WTC11 (cell line): Measurements from ENCODE around the gene TXN. TPM values are rescaled to one million over a fixed set of nuclear protein-coding genes. Genes with fewer than 3 reads are reported as not detected.

Experiments
- ATAC-seq: fragments of 200-7000 bp; cut with Tn5 transposase; 2 replicates; pipeline ENCODE4 v1.10.0; 2021; ENCODE audit warnings: mild to moderate bottlenecking, moderate library complexity
- CTCF ChIA-PET: fragments of 300-600 bp; sonication (Branson Sonifier 250); formaldehyde crosslinking; loops from one replicate; lab custom pipeline; 2021; ENCODE audit warnings: antibody characterized with exemption; lab: Charles Lee
- POLR2A ChIA-PET: fragments of 350-600 bp; sonication (Branson Sonifier 250); formaldehyde crosslinking; loops from one replicate; lab custom pipeline; 2021; ENCODE audit warnings: antibody characterized with exemption; lab: Charles Lee
- DNase-seq: peaks from one replicate; pipeline ENCODE4 v3.0.0; 2021; ENCODE audit warnings: low spot score
- H3K27ac Mint-ChIP-seq: 2 replicates; pipeline ENCODE4 v1.8.0; 2021; ENCODE audit warnings: mixed read lengths
- H3K27me3 Mint-ChIP-seq: 2 replicates; pipeline ENCODE4 v1.8.0; 2021; ENCODE audit warnings: low read depth, mild to moderate bottlenecking, moderate library complexity, mixed read lengths
- H3K36me3 Mint-ChIP-seq: 2 replicates; pipeline ENCODE4 v1.8.0; 2021; ENCODE audit warnings: mixed read lengths
- H3K4me1 Mint-ChIP-seq: 2 replicates; pipeline ENCODE4 v1.8.0; 2022; ENCODE audit warnings: mixed read lengths
- H3K4me3 Mint-ChIP-seq: 2 replicates; pipeline ENCODE4 v1.8.0; 2021; ENCODE audit warnings: mild to moderate bottlenecking, moderate library complexity, mixed read lengths
- H3K9me3 Mint-ChIP-seq: 2 replicates; pipeline ENCODE4 v1.8.0; 2021; ENCODE audit warnings: mixed read lengths
- AFF4 ChIP-seq: sonication (generic); formaldehyde crosslinking; IDR thresholded peaks from 2 replicates; pipeline ENCODE4 v1.8.1; 2023; ENCODE audit warnings: mild to moderate bottlenecking, missing genetic modification reagents, borderline replicate concordance
- ATF1 ChIP-seq: sonication (generic); formaldehyde crosslinking; IDR thresholded peaks from 2 replicates; pipeline ENCODE4 v1.8.1; 2023; ENCODE audit warnings: mild to moderate bottlenecking, moderate library complexity, missing genetic modification reagents
- CBFB ChIP-seq: sonication (generic); formaldehyde crosslinking; IDR thresholded peaks from 2 replicates; pipeline ENCODE4 v1.8.1; 2022; ENCODE audit warnings: mild to moderate bottlenecking, low read depth, missing genetic modification reagents
- GABPB1 ChIP-seq: sonication (generic); formaldehyde crosslinking; IDR thresholded peaks from 2 replicates; pipeline ENCODE4 v1.8.1; 2023; ENCODE audit warnings: mild to moderate bottlenecking, missing genetic modification reagents
- JAZF1 ChIP-seq: fragments of 250-450 bp; sonication (Bioruptor Pico); IDR thresholded peaks from 2 replicates; pipeline ENCODE4 v1.9.0; 2021; ENCODE audit warnings: moderate library complexity, mild to moderate bottlenecking, inconsistent platforms
- KAT7 ChIP-seq: sonication (generic); formaldehyde crosslinking; IDR thresholded peaks from 2 replicates; pipeline ENCODE4 v1.8.1; 2023; ENCODE audit warnings: missing genetic modification reagents, mild to moderate bottlenecking, borderline replicate concordance
- NFE2L1 ChIP-seq: sonication (generic); formaldehyde crosslinking; IDR thresholded peaks from 2 replicates; pipeline ENCODE4 v1.8.1; 2023; ENCODE audit warnings: missing genetic modification reagents
- PRRX2 ChIP-seq: fragments of 250-450 bp; sonication (Bioruptor Pico); IDR thresholded peaks from 2 replicates; pipeline ENCODE4 v1.8.0; 2021; ENCODE audit warnings: mild to moderate bottlenecking
- RORB ChIP-seq: fragments of 250-450 bp; sonication (Bioruptor Pico); IDR thresholded peaks from 2 replicates; pipeline ENCODE4 v1.9.0; 2021; ENCODE audit warnings: mild to moderate bottlenecking
- STAT6 ChIP-seq: sonication (generic); formaldehyde crosslinking; conservative IDR thresholded peaks from 2 replicates; pipeline ENCODE4 v1.8.1; 2023; ENCODE audit warnings: mild to moderate bottlenecking, low read depth, missing genetic modification reagents, moderate library complexity
- TCF7 ChIP-seq: sonication (generic); formaldehyde crosslinking; IDR thresholded peaks from 2 replicates; pipeline ENCODE4 v1.8.0; 2022; ENCODE audit warnings: mild to moderate bottlenecking, low read depth, missing genetic modification reagents, moderate library complexity
- TP53 ChIP-seq: sonication (generic); formaldehyde crosslinking; IDR thresholded peaks from 2 replicates; pipeline ENCODE4 v1.8.1; 2023; ENCODE audit warnings: mild to moderate bottlenecking, missing genetic modification reagents
- ZNF263 ChIP-seq: sonication (generic); formaldehyde crosslinking; IDR thresholded peaks from 2 replicates; pipeline ENCODE4 v1.8.1; 2022; ENCODE audit warnings: low read depth, mild to moderate bottlenecking, moderate library complexity, missing genetic modification reagents
- total RNA-seq: library from RNA; stranded (reverse); gene quantifications from 3 replicates; pipeline ENCODE4 v1.2.3, GENCODE V29; 2021
- TF ChIP-seq, protein P1 (sequence below): sonication (generic); formaldehyde crosslinking; IDR thresholded peaks from 2 replicates; pipeline ENCODE4 v1.8.1; 2022; ENCODE audit warnings: mild to moderate bottlenecking, moderate library complexity, missing genetic modification reagents
- TF ChIP-seq, protein P2 (sequence below): sonication (generic); formaldehyde crosslinking; IDR thresholded peaks from 2 replicates; pipeline ENCODE4 v1.8.0; 2022; ENCODE audit warnings: mild to moderate bottlenecking, missing genetic modification reagents
- TF ChIP-seq, protein P3 (sequence below): sonication (generic); formaldehyde crosslinking; IDR thresholded peaks from 2 replicates; pipeline ENCODE4 v1.8.1; 2023; ENCODE audit warnings: mild to moderate bottlenecking, moderate library complexity, missing genetic modification reagents
- TF ChIP-seq, protein P4 (sequence below): sonication (generic); formaldehyde crosslinking; IDR thresholded peaks from 2 replicates; pipeline ENCODE4 v1.8.1; 2023; ENCODE audit warnings: mild to moderate bottlenecking, missing genetic modification reagents, moderate library complexity
- TF ChIP-seq, protein P5 (sequence below): sonication (generic); formaldehyde crosslinking; IDR thresholded peaks from 2 replicates; pipeline ENCODE4 v1.8.1; 2022; ENCODE audit warnings: mild to moderate bottlenecking, missing genetic modification reagents, moderate library complexity, borderline replicate concordance

Gene TXN
- total RNA-seq, 1 experiment from 2014 or later = 245 TPM

GRCh38 chr9:110256380-110257096 lies at the start of gene TXN (continued):
- TF ChIP-seq, protein P1, sequence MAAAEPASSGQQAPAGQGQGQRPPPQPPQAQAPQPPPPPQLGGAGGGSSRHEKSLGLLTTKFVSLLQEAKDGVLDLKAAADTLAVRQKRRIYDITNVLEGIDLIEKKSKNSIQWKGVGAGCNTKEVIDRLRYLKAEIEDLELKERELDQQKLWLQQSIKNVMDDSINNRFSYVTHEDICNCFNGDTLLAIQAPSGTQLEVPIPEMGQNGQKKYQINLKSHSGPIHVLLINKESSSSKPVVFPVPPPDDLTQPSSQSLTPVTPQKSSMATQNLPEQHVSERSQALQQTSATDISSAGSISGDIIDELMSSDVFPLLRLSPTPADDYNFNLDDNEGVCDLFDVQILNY (CRISPR knock-in tag) = peak; percentile 46; the same call in 1 of the 2 replicates
- no peak for TF ChIP-seq ZNF263 (CRISPR knock-in tag)

GRCh38 chr9:110303133-110303532 lies 46.8 kb upstream of the TXN start:
- no peak overlapping the region for H3K4me3 Mint-ChIP-seq
- CTCF ChIA-PET = no interaction called here
- no peaks in the 10 kb centered on the region for H3K27me3 Mint-ChIP-seq
- peaks cover 16% of the 10 kb centered on the region for H3K4me1 Mint-ChIP-seq
- no peaks in the 10 kb centered on the region for H3K9me3 Mint-ChIP-seq
- ATAC-seq (no peak), DNase-seq (no peak)
- no peaks in the 10 kb centered on the region for H3K36me3 Mint-ChIP-seq
- H3K27ac Mint-ChIP-seq = no peak overlapping the region
- POLR2A ChIA-PET = no interaction called here
- TF ChIP-seq, protein P2, sequence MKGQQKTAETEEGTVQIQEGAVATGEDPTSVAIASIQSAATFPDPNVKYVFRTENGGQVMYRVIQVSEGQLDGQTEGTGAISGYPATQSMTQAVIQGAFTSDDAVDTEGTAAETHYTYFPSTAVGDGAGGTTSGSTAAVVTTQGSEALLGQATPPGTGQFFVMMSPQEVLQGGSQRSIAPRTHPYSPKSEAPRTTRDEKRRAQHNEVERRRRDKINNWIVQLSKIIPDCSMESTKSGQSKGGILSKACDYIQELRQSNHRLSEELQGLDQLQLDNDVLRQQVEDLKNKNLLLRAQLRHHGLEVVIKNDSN (CRISPR knock-in tag) = no peak
- TF ChIP-seq GABPB1 (CRISPR knock-in tag) = peak; percentile 97

DNA sequence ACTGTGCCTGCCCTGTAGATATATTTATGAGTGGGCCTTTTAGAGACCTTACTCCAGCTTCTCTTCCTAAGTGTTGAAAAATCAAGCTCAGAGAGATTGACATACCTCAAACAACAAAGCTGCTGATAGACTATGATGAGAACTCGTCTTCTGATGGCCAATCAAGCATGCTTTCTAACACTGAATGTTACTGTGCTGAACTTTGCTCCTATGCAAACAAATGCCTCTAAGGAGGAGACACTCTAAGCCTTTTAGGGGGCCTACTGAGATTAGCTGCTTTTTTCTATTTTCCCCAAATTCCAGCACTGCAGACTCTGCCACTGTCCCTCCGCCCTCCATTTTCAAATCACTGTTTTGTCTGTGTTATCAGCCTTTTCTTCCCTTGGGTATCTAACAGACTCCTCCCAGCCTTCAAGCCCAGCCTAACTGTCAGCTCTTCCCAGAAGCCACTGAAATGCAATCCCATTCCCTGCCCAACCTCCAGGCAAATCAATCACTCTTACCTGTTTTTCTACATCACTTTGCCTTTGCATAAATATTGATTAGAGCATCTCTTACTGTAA lies 41.8 kb upstream of the TXN start:
- TF ChIP-seq, protein P3, sequence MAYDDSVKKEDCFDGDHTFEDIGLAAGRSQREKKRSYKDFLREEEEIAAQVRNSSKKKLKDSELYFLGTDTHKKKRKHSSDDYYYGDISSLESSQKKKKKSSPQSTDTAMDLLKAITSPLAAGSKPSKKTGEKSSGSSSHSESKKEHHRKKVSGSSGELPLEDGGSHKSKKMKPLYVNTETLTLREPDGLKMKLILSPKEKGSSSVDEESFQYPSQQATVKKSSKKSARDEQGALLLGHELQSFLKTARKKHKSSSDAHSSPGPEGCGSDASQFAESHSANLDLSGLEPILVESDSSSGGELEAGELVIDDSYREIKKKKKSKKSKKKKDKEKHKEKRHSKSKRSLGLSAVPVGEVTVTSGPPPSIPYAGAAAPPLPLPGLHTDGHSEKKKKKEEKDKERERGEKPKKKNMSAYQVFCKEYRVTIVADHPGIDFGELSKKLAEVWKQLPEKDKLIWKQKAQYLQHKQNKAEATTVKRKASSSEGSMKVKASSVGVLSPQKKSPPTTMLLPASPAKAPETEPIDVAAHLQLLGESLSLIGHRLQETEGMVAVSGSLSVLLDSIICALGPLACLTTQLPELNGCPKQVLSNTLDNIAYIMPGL (CRISPR knock-in tag) = no peak
- TF ChIP-seq JAZF1 (CRISPR knock-in tag) = no peak
- TF ChIP-seq, protein P4, sequence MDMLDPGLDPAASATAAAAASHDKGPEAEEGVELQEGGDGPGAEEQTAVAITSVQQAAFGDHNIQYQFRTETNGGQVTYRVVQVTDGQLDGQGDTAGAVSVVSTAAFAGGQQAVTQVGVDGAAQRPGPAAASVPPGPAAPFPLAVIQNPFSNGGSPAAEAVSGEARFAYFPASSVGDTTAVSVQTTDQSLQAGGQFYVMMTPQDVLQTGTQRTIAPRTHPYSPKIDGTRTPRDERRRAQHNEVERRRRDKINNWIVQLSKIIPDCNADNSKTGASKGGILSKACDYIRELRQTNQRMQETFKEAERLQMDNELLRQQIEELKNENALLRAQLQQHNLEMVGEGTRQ = no peak
- TF ChIP-seq STAT6 (CRISPR knock-in tag) = no peak
- no peak for TF ChIP-seq TP53 (CRISPR knock-in tag)
- TF ChIP-seq TCF7 (CRISPR knock-in tag) = no peak
- TF ChIP-seq ATF1 (CRISPR knock-in tag) = no peak
- TF ChIP-seq, protein P5, sequence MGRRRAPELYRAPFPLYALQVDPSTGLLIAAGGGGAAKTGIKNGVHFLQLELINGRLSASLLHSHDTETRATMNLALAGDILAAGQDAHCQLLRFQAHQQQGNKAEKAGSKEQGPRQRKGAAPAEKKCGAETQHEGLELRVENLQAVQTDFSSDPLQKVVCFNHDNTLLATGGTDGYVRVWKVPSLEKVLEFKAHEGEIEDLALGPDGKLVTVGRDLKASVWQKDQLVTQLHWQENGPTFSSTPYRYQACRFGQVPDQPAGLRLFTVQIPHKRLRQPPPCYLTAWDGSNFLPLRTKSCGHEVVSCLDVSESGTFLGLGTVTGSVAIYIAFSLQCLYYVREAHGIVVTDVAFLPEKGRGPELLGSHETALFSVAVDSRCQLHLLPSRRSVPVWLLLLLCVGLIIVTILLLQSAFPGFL (CRISPR knock-in tag) = no peak
- no peak for TF ChIP-seq AFF4 (CRISPR knock-in tag)
- TF ChIP-seq RORB (CRISPR knock-in tag) = no peak
- no peak for TF ChIP-seq KAT7 (CRISPR knock-in tag)
- no peak for TF ChIP-seq CBFB (CRISPR knock-in tag)
- no peak for TF ChIP-seq PRRX2 (CRISPR knock-in tag)
- no peak for TF ChIP-seq NFE2L1 (CRISPR knock-in tag)
- TF ChIP-seq, all 79 proteins: peak for 0
- Mint-ChIP-seq H3K27me3 (no peaks in the 10 kb centered on the region), H3K4me1 (no peaks in the 10 kb centered on the region), H3K9me3 (no peaks in the 10 kb centered on the region), H3K4me3 (no peak overlapping the region), H3K27ac (no peak overlapping the region), H3K36me3 (no peaks in the 10 kb centered on the region)
- POLR2A ChIA-PET = no interaction called here
- CTCF ChIA-PET = no interaction called here
- ATAC-seq = no peak
- DNase-seq = no peak
